NOMO-1 treated with DMSO at 0.1 percent for 48 hours (cell line): ENCODE measurements around the gene SMDT1.
"Not testable (repeated sequence)": the region's sequence is repeated elsewhere in the genome, so short reads cannot be mapped to it uniquely, and the experiment has no call there.

Experiments
- DNase-seq: peaks from one replicate; lab custom pipeline; 2025; ENCODE audit not compliant: unreplicated experiment; lab: John Stamatoyannopoulos, UW

The SMDT1 gene

DNA sequence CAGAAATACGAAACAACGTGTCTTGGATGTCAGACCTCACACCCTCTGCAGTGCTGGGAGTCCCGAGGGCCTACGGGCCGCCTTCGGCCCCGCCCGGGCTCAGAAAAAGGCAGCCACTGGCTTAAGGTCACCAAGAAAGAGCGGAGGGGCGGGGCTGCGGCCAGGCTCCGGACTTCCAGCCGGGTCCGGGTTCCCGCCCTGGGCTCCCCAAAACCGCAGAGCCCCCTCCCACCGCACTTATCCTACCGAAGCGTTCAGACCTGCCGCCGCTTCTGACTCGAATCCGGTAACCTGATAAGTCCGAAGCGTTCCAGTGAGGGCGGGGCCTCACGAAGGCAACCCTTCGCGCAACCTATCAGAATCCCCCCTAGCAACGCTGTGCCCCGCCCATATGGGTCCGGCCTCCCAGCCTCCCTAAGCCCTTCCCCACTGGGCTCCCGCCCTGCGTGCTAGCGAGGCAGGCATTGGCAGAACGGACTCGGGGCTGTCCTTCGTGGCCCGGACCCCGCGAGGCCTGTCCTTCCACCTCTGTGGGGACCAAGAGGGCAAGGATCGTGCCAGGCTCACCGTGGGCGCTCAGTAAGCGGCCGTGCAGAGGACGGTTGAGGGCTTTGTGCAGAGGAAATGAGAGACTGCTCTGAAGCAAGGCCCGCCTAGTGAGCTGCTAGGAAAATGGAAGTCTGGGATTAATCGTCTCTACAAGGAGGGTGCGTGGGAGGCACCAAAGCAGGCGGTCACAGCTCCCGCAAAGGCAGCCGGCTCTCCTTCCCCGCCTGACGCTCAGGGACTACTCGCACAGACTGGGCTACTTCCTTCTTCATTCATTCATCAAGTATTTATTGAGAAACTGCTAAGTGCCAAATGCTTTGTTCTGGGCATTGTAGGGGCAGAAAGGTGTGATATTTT, 8.7 kb upstream of the SMDT1 start, which contains the start of gene NAGA:
TSS of gene NAGA (minus strand) at position 296 of the 906 bp plus-strand sequence. CDS start 515 bp downstream, outside the sequence.
- DNase-seq, result peak; percentile 99

- DNase-seq, result not testable (repeated sequence)
Measured at GRCh38 chr22:42071508-42071907, 8.0 kb upstream of the SMDT1 start.

DNA sequence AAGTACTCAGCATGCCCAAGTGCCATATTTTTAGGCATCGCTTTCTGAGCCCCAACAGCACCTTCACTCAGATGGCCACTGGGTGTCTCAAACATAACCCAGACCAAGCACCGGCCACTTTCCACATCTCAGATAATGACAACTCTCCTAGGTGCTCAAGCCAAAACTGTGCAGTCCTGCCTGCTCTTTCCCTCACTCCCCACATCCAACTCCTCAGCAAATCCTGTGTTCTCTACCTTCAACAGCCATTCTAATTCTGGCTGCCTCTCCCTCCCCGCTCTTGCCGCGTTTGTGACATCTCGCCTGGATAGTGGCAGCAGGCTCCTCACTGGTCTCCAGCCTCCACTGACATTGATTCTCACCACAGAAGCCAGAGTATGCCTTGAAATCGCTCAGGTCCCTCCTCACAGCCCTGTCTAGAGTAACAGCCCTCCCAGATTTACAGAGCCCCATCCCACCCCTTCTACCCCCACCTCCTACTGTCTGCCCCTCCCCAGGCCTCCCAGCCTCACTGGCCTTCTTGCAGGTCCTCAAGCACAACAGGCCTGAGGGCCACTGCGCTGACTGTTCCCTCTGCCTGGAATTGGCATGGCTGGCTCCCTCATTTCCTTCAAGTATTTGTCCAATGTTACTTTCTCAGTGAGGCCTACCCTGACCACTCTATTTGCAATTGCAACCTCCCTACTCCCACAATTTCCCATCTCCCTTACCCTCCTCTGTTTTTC, 6.7 kb upstream of the SMDT1 start:
- DNase-seq, result no peak

DNA sequence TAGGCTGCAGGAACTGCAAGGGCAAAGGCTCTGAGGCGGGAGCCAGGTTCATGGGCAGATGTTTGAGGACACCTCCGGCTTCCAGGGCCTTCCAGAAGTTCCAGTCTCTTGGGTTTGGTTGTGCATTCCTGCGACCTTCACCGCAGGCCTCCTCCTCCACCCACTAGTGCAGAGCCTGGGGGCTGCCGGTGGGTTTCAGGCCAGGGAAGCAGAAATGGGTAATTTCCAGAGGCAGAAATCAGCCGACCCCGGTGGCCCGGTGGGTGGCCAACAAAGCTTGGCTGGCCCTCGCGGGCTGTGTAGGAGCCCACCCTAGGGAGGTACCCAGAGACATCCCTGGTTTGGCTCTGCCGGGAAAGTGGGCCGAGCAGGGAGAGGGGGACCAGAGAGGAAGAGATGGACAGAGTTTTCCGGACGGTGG, 5.9 kb upstream of the SMDT1 start:
- DNase-seq, result no peak

DNA sequence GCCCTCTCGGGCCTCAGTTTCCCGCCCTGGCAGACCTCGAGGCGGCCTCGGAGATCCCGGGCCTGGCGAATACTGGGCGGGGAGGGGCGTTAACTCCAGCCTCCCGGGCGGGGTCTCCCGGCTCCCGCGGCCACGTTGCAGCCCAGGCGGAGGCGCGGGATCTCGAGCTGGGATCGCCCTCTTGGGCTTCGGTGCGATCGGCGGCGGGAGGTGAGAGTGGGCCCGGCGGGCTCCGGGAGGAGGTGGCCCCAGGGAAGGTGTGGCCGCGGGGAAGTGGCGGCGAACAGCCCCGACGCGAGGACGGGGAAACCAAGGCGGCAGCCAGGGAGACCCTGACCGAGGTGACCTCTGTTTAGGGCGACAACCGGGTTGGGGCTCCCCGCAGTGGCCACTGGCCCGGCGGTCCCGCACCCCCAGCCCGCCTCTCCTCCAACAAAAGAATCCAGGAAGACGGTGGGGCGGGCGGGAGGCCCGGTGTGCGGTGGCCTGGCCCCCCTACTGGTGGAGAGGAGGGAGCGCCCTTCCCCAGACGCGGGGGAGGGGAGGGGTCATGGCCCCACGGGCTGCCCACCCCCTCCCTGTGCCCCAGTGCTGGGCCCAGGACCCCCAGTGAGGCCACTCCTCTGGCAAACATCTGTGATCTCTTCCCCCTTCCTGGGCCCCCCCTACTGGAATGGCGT, 5.2 kb upstream of the SMDT1 start, which contains the start of gene PHETA2:
TSS of gene PHETA2 (plus strand) at position 117 of the 680 bp plus-strand sequence. CDS start 3,046 bp downstream, outside the sequence.
- DNase-seq, result peak; percentile 43

GRCh38 chr22:42074846-42075676, 4.4 kb upstream of the SMDT1 start:
- DNase-seq, result no peak

DNA sequence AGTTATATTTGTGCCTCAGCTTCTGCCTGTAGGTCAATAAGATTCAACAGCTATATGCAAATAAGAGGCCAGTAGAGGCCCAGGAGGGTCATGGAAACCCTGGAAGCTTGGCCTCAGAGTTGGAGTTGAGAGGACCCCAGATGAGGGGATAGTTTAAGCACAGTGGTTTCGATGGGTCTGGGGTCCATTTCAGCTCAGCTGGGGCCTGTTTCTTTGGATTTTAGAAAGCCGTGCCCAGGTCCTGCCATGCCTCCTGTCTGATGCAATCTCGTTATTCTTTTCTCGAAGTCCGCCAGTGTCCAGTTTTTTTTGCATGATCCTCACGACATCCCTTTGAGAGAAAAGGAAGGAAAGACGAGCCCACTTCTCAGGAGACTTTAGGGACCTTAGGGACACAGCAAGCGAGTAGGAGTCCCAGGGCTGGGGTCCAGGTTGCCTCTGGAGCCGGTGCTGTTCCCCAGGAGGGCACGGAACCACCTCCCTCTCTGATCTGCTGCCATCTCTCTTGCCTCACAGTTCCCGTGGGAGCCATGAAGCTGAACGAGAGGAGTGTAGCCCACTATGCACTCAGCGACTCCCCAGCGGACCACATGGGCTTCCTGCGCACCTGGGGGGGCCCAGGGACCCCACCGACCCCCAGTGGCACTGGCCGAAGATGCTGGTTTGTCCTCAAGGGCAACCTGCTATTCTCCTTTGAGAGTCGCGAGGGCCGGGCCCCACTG, 2.6 kb upstream of the SMDT1 start:
- no peak for DNase-seq

DNA sequence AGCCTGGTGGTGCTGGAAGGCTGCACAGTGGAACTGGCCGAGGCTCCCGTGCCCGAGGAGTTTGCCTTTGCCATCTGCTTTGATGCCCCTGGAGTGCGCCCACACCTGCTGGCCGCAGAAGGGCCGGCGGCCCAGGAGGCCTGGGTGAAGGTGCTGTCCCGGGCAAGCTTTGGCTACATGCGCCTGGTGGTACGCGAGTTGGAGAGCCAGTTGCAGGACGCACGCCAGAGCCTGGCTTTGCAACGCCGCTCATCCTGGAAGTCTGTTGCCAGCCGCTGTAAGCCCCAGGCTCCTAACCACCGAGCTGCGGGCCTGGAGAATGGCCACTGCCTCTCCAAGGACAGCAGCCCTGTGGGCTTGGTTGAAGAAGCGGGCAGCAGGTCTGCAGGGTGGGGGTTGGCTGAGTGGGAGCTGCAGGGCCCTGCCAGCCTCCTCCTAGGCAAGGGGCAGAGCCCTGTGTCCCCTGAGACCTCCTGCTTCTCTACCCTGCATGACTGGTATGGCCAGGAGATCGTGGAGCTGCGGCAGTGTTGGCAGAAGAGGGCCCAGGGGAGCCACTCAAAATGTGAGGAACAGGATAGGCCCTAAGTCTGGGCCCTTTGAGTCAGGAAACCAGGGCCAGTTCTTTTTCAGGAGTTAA, 1.9 kb upstream of the SMDT1 start:
- DNase-seq, result no peak

DNA sequence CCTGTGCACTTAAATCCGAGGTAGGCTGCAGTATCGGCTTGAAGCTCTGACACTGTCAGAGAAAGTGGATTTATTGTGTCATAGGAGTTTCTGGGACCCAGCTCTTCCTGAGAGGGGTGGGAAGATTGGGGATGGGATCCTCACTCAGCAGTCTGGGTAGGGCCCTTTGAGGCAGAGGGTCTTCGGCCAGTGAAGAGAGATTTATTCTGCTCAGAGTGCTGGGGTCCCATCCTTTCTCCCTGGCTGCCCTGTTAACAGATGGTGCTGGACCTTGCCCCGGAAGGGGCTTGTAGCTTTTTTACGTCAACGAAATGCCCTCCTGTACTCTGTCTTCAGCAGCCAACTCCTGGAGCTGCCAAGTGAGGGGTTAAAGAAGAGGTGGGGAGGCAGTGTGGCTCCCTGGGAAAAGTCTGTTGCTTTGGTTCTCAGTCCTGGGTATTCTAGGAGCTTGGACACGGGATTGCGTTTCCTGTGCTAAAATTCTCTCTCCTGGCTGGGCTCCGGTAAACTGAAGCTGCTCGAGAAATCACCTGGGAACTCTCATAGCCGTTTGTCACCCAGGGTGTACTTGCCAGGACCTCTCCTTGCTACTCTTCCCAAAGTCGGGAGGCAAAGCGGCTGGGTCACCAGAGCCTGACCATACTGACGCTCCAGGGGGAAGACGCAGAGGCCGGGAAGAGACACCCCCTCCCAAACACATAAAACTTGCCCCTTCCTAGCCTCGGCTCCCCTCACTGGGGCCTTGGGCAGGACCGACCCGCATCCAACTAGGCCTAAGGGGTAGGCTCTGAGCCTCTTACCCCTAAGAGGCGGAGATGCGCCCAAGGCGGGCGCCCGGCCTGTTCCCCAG, 806 bp upstream of the SMDT1 start:
- DNase-seq, result no peak

- DNase-seq, result peak; percentile 22
Measured at GRCh38 chr22:42080287-42080686, 787 bp downstream of the SMDT1 start.

DNA sequence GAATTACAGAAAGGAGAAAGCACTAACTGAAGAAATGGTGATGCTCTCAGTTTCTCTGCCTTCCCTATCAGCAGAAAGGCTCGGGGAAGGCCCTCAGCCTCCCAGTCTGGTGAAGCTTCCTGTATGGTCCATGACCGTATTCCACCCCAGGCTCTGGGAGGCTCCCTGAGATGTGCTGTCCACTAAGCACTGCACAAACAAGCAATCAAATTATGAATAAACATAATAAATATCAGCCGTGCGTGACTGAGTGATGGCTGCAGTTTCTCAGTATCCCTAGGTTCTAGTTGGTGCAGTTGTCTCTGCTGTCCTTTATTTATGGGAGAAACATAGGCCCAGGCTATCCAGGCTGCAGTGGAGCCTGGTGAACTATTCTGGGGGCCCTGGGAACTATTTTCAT, 3.6 kb downstream of the SMDT1 start:
- DNase-seq, result no peak

DNA sequence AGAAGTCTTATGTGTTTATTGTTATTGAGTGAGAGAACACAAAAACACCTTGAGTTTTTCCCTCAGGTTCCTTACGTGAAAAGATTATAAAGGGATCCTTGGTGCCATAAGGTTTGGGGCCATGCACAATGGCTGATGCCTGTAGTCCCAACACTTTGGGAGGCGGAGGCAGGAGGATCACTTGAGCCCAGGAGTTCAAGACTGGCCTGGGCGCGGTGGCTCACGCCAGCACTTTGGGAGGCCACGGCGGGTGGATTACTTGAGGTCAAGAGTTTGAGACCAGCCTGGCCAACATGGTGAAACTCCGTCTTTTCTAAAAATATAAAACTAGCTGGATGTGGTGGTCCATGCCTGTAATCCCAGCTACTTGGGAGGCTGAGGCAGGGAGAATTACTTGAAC, 5.4 kb downstream of the SMDT1 start:
- no peak for DNase-seq

GRCh38 chr22:42086051-42086450, 6.6 kb downstream of the SMDT1 start:
- DNase-seq, result no peak

- peak; percentile 99 for DNase-seq
Measured at GRCh38 chr22:42090596-42091454, 11.3 kb downstream of the SMDT1 start, which contains the start of gene NDUFA6. NDUFA6 (minus strand) TSS chr22:42090772; CDS start chr22:42090744, 28 bp downstream.

GRCh38 chr22:42091455-42091782, 11.9 kb downstream of the SMDT1 start:
- no peak for DNase-seq

GRCh38 chr22:42101199-42101598, 21.7 kb downstream of the SMDT1 start:
- DNase-seq, result no peak

DNA sequence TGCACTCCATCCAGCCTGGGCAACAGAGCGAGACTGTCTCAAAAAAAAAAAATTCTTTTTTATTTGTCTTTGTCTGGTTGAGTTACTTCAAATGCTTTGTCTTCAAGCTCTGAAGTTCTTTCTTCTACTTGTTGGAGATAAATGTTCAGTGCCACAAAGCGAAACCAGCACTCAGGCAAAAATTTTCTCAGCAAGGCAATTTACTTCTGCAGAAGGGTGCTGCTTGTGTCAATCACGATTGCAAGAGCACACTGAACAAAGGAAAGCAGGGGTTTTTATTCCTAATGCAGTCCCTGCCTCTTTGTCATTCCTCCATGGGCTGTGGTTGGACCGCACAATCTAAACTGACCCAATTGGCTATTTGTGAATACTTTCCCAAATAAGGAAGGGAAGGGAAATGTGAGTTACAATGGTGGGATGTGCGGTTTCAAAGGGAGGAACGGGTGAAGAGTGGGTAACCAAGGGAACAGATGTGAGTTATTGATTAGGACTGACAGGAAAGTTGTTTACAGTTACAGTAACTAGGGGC, 24.9 kb downstream of the SMDT1 start:
- DNase-seq, result not testable (repeated sequence)
